ENCODE data around the gene MYO6.

Gene MYO6

GRCh38 chr6:75800133-75800532, 51.1 kb downstream of the MYO6 start:
- H3K9me3 ChIP-seq (ENCODE audit: control insufficient read depth, low read length), result no peaks in the 10 kb centered on the region
- H3K27ac ChIP-seq (ENCODE audit: low read depth, low read length, severe bottlenecking), result no peak overlapping the region
- H3K36me3 ChIP-seq (ENCODE audit: control insufficient read depth, insufficient read depth, low read length), result no peaks in the 10 kb centered on the region

GRCh38 chr6:75800708-75801505, 51.9 kb downstream of the MYO6 start:
- Histone ChIP-seq H3K4me3 (ENCODE audit: extremely low read depth, insufficient read depth, low read length, poor library complexity, severe bottlenecking) (no peak overlapping the region), H3K4me1 (ENCODE audit: control insufficient read depth, insufficient read depth, low read length, poor library complexity, severe bottlenecking) (no peaks in the 10 kb centered on the region), H3K27ac (ENCODE audit: low read depth, low read length, severe bottlenecking) (no peak overlapping the region), H3K36me3 (ENCODE audit: control insufficient read depth, insufficient read depth, low read length) (no peaks in the 10 kb centered on the region), H3K9me3 (ENCODE audit: control insufficient read depth, low read length) (no peaks in the 10 kb centered on the region)
- WGBS, 2 experiments (ENCODE audit: insufficient coverage in 2 of 2), result 78 to 85% methylated on average over 4 to 7 of the region's 9 CpGs

More at GRCh38 chr6:75800133-75800532, 51.1 kb downstream of the MYO6 start:
- Histone ChIP-seq H3K4me1 (ENCODE audit: control insufficient read depth, insufficient read depth, low read length, poor library complexity, severe bottlenecking) (no peaks in the 10 kb centered on the region), H3K4me3 (ENCODE audit: extremely low read depth, insufficient read depth, low read length, poor library complexity, severe bottlenecking) (no peak overlapping the region)
- WGBS, 2 experiments (ENCODE audit: insufficient coverage in 2 of 2), result 80 to 83% methylated on average over 1 of the region's 4 CpGs

- H3K27ac ChIP-seq (ENCODE audit: low read depth, low read length, severe bottlenecking), result no peak overlapping the region
- H3K4me1 ChIP-seq (ENCODE audit: control insufficient read depth, insufficient read depth, low read length, poor library complexity, severe bottlenecking), result no peaks in the 10 kb centered on the region
- H3K36me3 ChIP-seq (ENCODE audit: control insufficient read depth, insufficient read depth, low read length), result no peaks in the 10 kb centered on the region
- no peak overlapping the region for H3K4me3 ChIP-seq (ENCODE audit: extremely low read depth, insufficient read depth, low read length, poor library complexity, severe bottlenecking)
- H3K9me3 ChIP-seq (ENCODE audit: control insufficient read depth, low read length), result no peaks in the 10 kb centered on the region
- WGBS, 2 experiments (ENCODE audit: insufficient coverage in 2 of 2), result 82 to 100% methylated on average over 1 to 3 of the region's 6 CpGs
Observed at GRCh38 chr6:75802366-75802765, 53.3 kb downstream of the MYO6 start.

DNA sequence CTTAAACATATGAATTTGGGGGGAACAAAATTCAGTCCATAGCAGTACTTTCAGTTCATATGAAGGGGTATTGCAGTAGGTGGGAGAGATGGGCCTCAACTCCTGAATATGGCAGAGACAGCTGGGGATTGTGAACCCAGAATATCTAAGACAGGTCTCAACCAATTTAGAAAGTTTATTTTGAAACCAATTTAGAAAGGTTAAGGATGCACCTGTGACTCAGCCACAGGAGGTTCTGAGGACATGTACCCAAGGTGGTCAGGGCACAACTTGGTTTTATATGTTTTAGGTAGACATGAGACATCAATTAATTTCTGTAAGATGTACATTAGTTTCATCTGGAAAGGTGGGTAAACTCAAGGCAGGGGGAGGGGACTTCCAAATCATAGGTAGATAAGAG, 59.5 kb downstream of the MYO6 start:
- H3K9me3 ChIP-seq (ENCODE audit: control insufficient read depth, low read length), result no peaks in the 10 kb centered on the region

DNA sequence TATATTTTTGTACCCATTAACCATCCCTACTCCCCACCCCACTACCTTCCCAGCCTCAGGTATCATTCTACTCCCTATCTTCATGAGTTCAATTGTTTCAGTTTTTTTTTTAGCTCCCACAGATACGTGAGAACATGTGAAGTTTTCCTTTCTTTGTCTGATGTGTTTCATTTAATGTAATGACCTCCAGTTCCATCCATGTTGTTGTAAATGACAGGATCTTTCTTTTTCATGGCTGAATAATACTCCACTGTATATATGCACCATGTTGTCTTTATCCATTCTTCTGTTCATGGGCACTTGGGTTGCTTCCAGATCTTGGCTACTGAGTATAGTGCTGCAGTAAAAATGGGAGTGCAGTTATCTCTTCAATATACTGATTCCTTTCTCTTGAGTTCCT, 63.5 kb downstream of the MYO6 start:
- Histone ChIP-seq H3K9me3 (ENCODE audit: control insufficient read depth, low read length) (no peaks in the 10 kb centered on the region), H3K4me1 (ENCODE audit: control insufficient read depth, insufficient read depth, low read length, poor library complexity, severe bottlenecking) (no peaks in the 10 kb centered on the region), H3K36me3 (ENCODE audit: control insufficient read depth, insufficient read depth, low read length) (peaks cover 6% of the 10 kb centered on the region), H3K27ac (ENCODE audit: low read depth, low read length, severe bottlenecking) (no peak overlapping the region), H3K4me3 (ENCODE audit: extremely low read depth, insufficient read depth, low read length, poor library complexity, severe bottlenecking) (no peak overlapping the region)
- no CpG with 5 or more reads among the region's 1 CpG for WGBS, 2 experiments (ENCODE audit: insufficient coverage in 2 of 2)

More for the DNA sequence above, 59.5 kb downstream of the MYO6 start:
- Histone ChIP-seq H3K27ac (ENCODE audit: low read depth, low read length, severe bottlenecking) (no peak overlapping the region), H3K36me3 (ENCODE audit: control insufficient read depth, insufficient read depth, low read length) (peaks cover 6% of the 10 kb centered on the region), H3K4me1 (ENCODE audit: control insufficient read depth, insufficient read depth, low read length, poor library complexity, severe bottlenecking) (no peaks in the 10 kb centered on the region), H3K4me3 (ENCODE audit: extremely low read depth, insufficient read depth, low read length, poor library complexity, severe bottlenecking) (no peak overlapping the region)

DNA sequence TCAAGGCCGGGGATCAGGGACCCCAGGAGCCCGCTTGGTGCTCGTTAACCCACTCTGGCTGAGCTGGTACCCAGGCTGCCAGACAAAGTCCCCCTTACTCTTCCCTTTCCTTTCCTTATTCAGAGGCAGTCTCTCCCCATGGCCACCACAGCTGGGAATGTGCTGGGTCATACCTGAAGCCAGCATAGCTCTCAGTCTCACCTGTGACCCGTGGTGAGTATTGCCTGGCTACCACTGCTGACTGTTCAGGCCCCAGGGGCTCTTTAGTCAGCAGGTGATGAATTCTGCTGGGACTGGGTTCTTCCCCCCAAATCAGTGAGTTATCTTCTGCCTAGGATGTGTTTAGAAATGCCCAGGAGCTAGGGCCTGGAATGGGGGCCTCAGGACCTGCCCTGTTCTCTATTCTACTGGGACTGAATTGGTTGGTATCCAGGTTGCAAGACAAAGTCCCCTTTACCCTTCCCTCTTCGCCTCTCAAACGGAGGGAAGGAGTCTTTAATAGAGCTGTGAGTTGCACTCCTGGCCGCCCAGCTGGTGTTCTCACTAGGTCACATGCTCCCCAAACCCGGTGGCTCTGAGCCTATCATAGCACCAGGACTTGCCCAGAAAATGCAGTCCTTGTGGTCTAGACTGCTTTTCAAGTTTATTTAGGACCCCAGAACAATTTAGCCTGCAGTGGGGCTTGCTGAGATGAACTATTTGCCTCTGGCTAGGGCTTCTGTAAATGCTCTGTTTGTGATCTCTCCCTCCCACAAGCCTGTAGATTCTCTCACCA, 64.6 kb downstream of the MYO6 start:
- no peak overlapping the region for H3K27ac ChIP-seq (ENCODE audit: low read depth, low read length, severe bottlenecking)

DNA sequence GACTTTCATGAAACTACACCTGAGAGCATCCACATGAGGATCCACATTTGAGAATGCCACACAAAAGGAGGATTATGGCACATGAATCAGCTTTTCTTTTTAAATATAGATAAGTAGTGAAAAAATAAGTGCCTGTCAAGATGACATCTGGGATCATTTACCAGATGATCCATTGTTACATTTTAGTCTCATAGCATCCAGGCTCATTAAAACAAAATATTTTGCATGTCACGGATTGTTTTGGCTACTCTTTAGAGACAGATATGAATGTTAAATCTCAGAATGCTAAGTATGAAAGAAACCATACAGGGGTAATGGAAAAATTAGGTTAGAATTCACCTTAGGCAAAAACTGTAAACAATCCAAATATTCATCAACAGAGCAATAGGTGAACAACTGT, 66.7 kb downstream of the MYO6 start:
- H3K9me3 ChIP-seq (ENCODE audit: control insufficient read depth, low read length), result no peaks in the 10 kb centered on the region
- no peak overlapping the region for H3K4me3 ChIP-seq (ENCODE audit: extremely low read depth, insufficient read depth, low read length, poor library complexity, severe bottlenecking)
- H3K4me1 ChIP-seq (ENCODE audit: control insufficient read depth, insufficient read depth, low read length, poor library complexity, severe bottlenecking), result no peaks in the 10 kb centered on the region
- peaks cover 6% of the 10 kb centered on the region for H3K36me3 ChIP-seq (ENCODE audit: control insufficient read depth, insufficient read depth, low read length)
- no CpG with 5 or more reads among the region's 1 CpG for WGBS, 2 experiments (ENCODE audit: insufficient coverage in 2 of 2)
- H3K27ac ChIP-seq (ENCODE audit: low read depth, low read length, severe bottlenecking), result no peak overlapping the region

More for the DNA sequence above, 64.6 kb downstream of the MYO6 start:
- 81 to 89% methylated on average over 8 of the region's 8 CpGs for WGBS, 2 experiments (ENCODE audit: insufficient coverage in 2 of 2)
- Histone ChIP-seq H3K4me3 (ENCODE audit: extremely low read depth, insufficient read depth, low read length, poor library complexity, severe bottlenecking) (no peak overlapping the region), H3K9me3 (ENCODE audit: control insufficient read depth, low read length) (no peaks in the 10 kb centered on the region), H3K4me1 (ENCODE audit: control insufficient read depth, insufficient read depth, low read length, poor library complexity, severe bottlenecking) (no peaks in the 10 kb centered on the region), H3K36me3 (ENCODE audit: control insufficient read depth, insufficient read depth, low read length) (peaks cover 6% of the 10 kb centered on the region)

GRCh38 chr6:75818098-75818855, 69.2 kb downstream of the MYO6 start:
- Histone ChIP-seq H3K36me3 (ENCODE audit: control insufficient read depth, insufficient read depth, low read length) (peaks cover 1% of the 10 kb centered on the region), H3K9me3 (ENCODE audit: control insufficient read depth, low read length) (no peaks in the 10 kb centered on the region), H3K4me3 (ENCODE audit: extremely low read depth, insufficient read depth, low read length, poor library complexity, severe bottlenecking) (no peak overlapping the region), H3K27ac (ENCODE audit: low read depth, low read length, severe bottlenecking) (no peak overlapping the region), H3K4me1 (ENCODE audit: control insufficient read depth, insufficient read depth, low read length, poor library complexity, severe bottlenecking) (no peaks in the 10 kb centered on the region)
- WGBS, 2 experiments (ENCODE audit: insufficient coverage in 2 of 2), result 90% methylated on average over 1 of the region's 1 CpG; no CpG with 5 or more reads in 1 of the 2 experiments

DNA sequence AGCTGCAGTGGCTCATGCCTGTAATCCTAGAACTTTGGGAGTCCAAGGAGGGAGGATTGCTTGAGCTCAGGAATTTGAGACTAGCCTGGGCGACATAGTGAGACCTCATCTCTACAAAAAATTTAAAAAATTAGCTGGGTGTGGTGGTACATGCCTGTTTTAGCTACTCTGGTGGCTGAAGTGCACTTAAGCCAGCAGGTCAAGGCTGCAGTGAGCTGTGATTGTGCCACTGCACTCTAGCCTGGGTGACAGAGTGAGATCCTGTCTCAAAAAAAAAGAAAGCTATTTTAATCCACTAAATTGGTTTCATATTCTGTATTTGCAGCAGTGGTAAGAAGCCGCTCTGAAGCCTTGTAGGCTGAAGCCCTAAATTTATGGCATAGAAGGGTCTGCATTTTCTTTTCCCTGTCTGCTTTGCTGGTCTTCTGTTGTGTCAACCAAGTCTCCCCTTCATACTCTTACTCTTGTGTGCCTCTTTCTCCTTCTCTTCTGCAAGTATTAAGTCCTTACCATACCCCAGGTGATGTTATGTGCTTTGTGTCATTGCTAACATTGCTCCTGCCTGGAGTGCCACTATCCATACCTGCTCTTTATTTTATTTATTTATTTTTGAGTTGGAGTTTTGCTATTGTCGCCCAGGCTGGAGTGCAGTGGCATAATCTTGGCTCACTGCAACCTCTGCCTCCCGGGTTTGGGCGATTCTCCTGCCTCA, 70.9 kb downstream of the MYO6 start:
- Histone ChIP-seq H3K4me1 (ENCODE audit: control insufficient read depth, insufficient read depth, low read length, poor library complexity, severe bottlenecking) (no peaks in the 10 kb centered on the region), H3K27ac (ENCODE audit: low read depth, low read length, severe bottlenecking) (no peak overlapping the region), H3K9me3 (ENCODE audit: control insufficient read depth, low read length) (no peaks in the 10 kb centered on the region), H3K36me3 (ENCODE audit: control insufficient read depth, insufficient read depth, low read length) (no peaks in the 10 kb centered on the region), H3K4me3 (ENCODE audit: extremely low read depth, insufficient read depth, low read length, poor library complexity, severe bottlenecking) (no peak overlapping the region)
- WGBS, 2 experiments (ENCODE audit: insufficient coverage in 2 of 2), result 90% methylated on average over 2 of the region's 5 CpGs; no CpG with 5 or more reads in 1 of the 2 experiments

- Histone ChIP-seq H3K27ac (ENCODE audit: low read depth, low read length, severe bottlenecking) (no peak overlapping the region), H3K9me3 (ENCODE audit: control insufficient read depth, low read length) (no peaks in the 10 kb centered on the region), H3K4me1 (ENCODE audit: control insufficient read depth, insufficient read depth, low read length, poor library complexity, severe bottlenecking) (no peaks in the 10 kb centered on the region), H3K4me3 (ENCODE audit: extremely low read depth, insufficient read depth, low read length, poor library complexity, severe bottlenecking) (no peak overlapping the region), H3K36me3 (ENCODE audit: control insufficient read depth, insufficient read depth, low read length) (no peaks in the 10 kb centered on the region)
Observed at GRCh38 chr6:75824160-75824559, 75.1 kb downstream of the MYO6 start.

All from mesodermal cell (in vitro differentiated cells).